ENCODE results near the gene COTL1. TPM values are rescaled to one million over a fixed set of nuclear protein-coding genes. Genes with fewer than 3 reads are reported as not detected.
A peak's percentile ranks its signal among the peaks of the same experiment; 100 is the strongest.

COTL1 gene, protein sequence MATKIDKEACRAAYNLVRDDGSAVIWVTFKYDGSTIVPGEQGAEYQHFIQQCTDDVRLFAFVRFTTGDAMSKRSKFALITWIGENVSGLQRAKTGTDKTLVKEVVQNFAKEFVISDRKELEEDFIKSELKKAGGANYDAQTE
- 10 to 100 TPM in 2 of 4 donors, 1 to 10 TPM in 2; 7.0 to 11.9 (median 10.4) TPM for total RNA-seq
- 10 to 100 TPM in 1 of 3 donors, 1 to 10 TPM in 2; 6.1 to 44.5 (median 7.1) TPM for polyA plus RNA-seq
- long read RNA-seq, donor 1, transcript COTL1-201 (4 exons, 1,843 nt) = major isoform, 10 of 16 reads
- long read RNA-seq, donor 1, partial matches to known transcripts = 5 of 16 reads
- long read RNA-seq, donor 1, other reads (novel, unspliced or antisense) = 1 of 16 reads
- long read RNA-seq, donor 2, transcript COTL1-201 (4 exons, 1,843 nt) = major isoform, 19 of 22 reads
- long read RNA-seq, donor 2, partial matches to known transcripts = 3 of 22 reads
- long read RNA-seq, donor 2, other reads (novel, unspliced or antisense) = 0 of 22 reads

DNA sequence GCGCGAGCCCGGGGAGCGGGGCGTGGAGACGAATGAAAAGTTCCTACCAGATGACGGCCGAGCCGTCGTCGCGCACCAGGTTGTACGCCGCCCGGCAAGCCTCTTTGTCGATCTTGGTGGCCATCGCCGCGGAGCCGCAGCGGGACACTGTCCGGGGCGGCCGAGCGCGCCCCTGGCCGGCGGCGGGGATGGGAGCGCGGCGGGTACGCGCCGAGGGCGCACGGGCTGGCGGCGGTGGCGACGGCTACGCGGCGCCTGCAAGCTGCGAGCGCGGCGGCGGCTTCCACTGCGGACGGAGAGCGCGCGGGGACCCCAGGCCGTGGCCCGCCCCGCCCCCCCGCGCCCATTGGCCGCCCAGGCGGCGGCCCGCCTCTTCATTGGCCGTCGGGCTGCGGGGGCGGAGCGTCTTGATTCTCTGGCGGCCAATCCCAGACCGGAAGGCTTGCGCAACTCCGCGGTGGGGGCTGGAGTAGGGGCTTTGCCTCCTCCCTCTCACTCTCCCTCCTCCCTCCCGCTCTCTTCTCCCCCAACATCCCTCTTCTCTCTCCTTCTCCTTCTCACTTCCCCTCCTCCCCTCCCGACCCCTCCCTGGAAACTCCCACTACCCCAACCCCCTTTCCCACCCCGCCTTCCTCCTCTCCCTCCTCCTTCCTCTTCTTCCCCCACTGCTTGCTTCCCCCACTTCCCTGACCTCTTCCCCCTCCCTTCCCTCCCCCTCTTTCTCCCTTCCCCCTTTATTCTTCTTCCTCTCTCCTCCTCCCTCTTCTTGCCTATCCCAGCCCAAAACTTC lies at the start of gene COTL1:
TSS of gene COTL1 (minus strand) at position 288 of the 790 bp plus-strand sequence. CDS start at position 124, 164 bp downstream.
- intact Hi-C loops (cut with DNase I) = loop anchor here in 1 of 2 donors (1.0 kb wide), 1 partner anchor 106 kb away; no protein-coding TSS in a partner anchor

DNA sequence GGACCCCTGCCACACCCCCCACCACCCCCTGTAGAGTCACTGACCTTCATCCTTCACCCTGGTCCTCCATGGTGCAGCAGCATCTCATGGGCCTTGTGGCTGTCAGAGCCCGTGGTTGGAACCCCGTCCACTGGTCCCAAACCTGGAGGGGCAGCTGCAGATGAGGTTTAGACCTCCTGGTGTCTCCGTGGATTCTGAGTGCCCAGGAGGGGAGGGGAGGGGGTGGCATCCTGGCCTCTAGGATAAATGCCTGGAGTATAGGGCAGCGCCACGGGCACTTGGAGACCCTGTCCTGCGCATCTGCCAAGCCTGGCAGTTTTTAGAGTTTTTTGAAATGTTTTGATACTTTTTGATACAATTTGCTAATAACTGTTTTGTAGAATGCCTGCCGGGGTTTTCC lies 48.0 kb upstream of the COTL1 start:
- Histone ChIP-seq H3K4me3 (no peak overlapping the region), H3K36me3 (ENCODE audit: insufficient read depth in 1 of 2, low read depth in 1 of 2) (peaks cover 2 to 56% of the 10 kb centered on the region in 2 donors), H3K4me1 (no peaks in the 10 kb centered on the region), H3K9me3 (no peaks in the 10 kb centered on the region), H3K27me3 (ENCODE audit: insufficient read depth in 3 of 3, low read length in 2 of 3) (no peaks in the 10 kb centered on the region), H3K27ac (no peak overlapping the region)
- WGBS, 3 donors = 88 to 96% (median 93%) methylated on average over 7 of the region's 7 CpGs
- DNase-seq = no peak
- intact Hi-C loops (cut with DNase I) = no loop called here
- TF ChIP-seq, protein P1, sequence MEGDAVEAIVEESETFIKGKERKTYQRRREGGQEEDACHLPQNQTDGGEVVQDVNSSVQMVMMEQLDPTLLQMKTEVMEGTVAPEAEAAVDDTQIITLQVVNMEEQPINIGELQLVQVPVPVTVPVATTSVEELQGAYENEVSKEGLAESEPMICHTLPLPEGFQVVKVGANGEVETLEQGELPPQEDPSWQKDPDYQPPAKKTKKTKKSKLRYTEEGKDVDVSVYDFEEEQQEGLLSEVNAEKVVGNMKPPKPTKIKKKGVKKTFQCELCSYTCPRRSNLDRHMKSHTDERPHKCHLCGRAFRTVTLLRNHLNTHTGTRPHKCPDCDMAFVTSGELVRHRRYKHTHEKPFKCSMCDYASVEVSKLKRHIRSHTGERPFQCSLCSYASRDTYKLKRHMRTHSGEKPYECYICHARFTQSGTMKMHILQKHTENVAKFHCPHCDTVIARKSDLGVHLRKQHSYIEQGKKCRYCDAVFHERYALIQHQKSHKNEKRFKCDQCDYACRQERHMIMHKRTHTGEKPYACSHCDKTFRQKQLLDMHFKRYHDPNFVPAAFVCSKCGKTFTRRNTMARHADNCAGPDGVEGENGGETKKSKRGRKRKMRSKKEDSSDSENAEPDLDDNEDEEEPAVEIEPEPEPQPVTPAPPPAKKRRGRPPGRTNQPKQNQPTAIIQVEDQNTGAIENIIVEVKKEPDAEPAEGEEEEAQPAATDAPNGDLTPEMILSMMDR (IDR thresholded peaks at IDR 0.05) = no peak
- ATAC-seq = no peak

More for the DNA sequence above, at the start of gene COTL1:
- no peak within 1 kb of the TSS for H3K27ac ChIP-seq
- H3K9me3 ChIP-seq = no peaks in the 10 kb centered on the region
- WGBS, 3 donors = 0 to 2% (median 1%) methylated on average over 34 to 75 of the region's 76 CpGs
- H3K36me3 ChIP-seq (ENCODE audit: insufficient read depth in 1 of 2, low read depth in 1 of 2) = no peaks in the 10 kb centered on the region
- peak within 1 kb of the TSS; percentile 69 for H3K4me3 ChIP-seq
- TF ChIP-seq, protein P1 (IDR thresholded peaks at IDR 0.05) = no peak
- DNase-seq (peak; percentile 97 to 98), ATAC-seq (peak; percentile 84 to 93 (median 91))
- peaks cover 10% of the 10 kb centered on the region for H3K4me1 ChIP-seq
- H3K27me3 ChIP-seq (ENCODE audit: insufficient read depth in 3 of 3, low read length in 2 of 3) = peaks cover 0 to 33% (median 2%) of the 10 kb centered on the region in 3 donors

DNA sequence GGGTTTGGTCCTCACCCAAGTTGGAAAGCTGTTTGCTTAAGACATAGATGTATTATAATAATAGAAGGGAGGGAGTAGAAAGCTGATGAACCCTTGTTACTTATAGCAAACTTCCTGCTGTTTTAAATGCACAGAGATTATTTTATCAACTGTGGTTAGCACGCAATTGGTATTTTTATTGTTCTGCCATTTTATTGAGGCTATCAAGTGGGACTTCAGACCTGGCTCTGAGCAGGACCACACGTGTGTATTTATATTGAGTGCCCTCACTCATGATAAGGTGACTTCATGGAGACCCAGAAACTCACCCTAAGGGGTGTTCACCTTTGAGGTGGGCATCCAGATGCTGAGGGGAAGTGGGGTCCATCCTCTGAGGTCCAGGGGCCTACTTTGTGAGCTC lies 47.5 kb upstream of the COTL1 start:
- 85 to 96% (median 95%) methylated on average over 2 of the region's 2 CpGs for WGBS, 3 donors
- no peak for DNase-seq
- intact Hi-C loops (cut with DNase I) = no loop called here
- TF ChIP-seq, protein P1 (IDR thresholded peaks at IDR 0.05) = no peak
- no peaks in the 10 kb centered on the region for H3K27me3 ChIP-seq (ENCODE audit: insufficient read depth in 3 of 3, low read length in 2 of 3)
- no peak overlapping the region for H3K4me3 ChIP-seq
- ATAC-seq = no peak
- H3K36me3 ChIP-seq (ENCODE audit: insufficient read depth in 1 of 2, low read depth in 1 of 2) = peaks cover 2 to 61% of the 10 kb centered on the region in 2 donors
- no peak overlapping the region for H3K27ac ChIP-seq
- no peaks in the 10 kb centered on the region for H3K4me1 ChIP-seq
- no peaks in the 10 kb centered on the region for H3K9me3 ChIP-seq

DNA sequence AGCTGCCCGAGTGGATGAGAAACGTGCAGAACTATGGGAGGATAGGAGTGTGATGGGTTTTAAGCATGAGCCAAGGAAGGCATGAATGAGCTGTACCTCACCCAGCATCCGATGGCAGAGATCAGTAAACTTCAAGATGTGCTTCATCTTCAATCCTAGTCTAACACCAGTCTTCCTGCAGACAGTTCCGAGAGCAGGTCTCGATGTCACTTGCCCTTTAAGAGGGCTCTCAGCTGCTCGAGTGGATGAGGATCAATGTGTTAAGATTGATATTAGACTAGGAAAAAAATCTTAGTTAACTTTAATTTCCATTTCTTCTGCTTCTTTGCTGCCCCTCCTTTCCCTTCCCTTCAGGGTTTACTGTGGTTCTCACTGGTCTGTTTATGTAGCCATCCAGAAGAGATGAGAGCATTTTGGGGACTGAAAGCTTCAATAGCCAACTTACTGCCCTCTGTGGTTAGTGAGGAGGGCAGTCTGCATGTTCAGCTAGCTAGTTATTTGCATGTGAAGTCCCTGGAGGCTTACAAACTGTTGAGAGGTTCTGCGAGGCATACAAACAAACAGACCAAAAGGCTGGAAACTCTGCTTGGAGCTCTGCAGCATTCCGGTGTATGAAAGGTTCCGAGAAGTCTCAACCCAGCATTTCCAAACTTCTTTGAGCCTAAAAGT lies 45.7 kb upstream of the COTL1 start:
- ATAC-seq (no peak), DNase-seq (no peak)
- intact Hi-C loops (cut with DNase I) = no loop called here
- no peaks in the 10 kb centered on the region for H3K4me1 ChIP-seq
- no peak overlapping the region for H3K27ac ChIP-seq
- TF ChIP-seq, protein P1 (IDR thresholded peaks at IDR 0.05) = no peak
- H3K4me3 ChIP-seq = no peak overlapping the region
- no peaks in the 10 kb centered on the region for H3K9me3 ChIP-seq
- WGBS, 3 donors = 65 to 78% (median 73%) methylated on average over 9 of the region's 9 CpGs
- no peaks in the 10 kb centered on the region for H3K27me3 ChIP-seq (ENCODE audit: insufficient read depth in 3 of 3, low read length in 2 of 3)
- peaks cover 2 to 79% of the 10 kb centered on the region in 2 donors for H3K36me3 ChIP-seq (ENCODE audit: insufficient read depth in 1 of 2, low read depth in 1 of 2)
